ENCODE results near the gene SBF1.
A peak's percentile ranks its signal among the peaks of the same experiment; 100 is the strongest.

Gene SBF1

DNA sequence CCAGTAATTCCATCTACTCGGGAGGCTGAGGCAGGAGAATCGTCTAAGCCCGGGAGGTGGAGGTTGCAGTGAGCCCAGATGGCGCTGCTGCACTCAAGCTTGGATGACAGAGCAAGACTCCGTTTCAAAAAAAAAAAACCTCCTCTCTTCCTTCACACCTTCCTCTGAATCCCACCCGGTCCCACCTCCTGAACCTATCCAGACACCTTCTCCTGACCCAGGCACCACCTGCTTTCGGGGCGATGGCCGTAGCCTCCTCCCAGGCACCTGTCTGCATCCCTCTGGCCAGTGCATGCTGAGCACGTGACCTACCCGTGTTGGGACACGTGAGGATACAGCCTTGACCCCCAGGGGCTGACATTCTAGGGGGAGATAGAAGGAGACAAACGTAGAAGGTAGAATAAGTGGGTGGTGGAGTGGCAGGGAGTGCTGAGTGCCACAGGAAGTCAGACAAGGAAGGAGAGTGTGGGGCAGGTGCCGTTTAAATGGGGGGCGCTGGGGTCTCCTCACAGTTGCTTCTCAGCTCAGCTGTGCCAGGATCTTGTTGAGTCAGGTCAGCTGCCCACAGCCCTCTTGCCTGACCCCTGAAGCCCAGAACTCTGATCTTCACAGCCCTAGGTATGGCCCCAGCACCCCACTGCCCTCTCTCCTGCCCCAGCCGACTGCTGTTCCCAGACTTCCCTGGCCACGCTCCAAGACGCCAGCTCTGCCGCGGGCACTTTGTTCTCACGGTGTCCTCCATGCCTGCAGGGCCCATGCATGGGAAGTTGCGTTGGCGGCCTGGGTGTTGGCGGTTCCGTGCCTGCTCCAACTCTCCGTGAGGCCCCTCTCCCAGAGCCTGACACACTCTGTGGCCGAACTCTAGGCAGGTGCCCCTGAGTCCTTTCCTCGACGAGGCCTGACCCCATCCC lies 10.6 kb upstream of the SBF1 start:
- DNase-seq, result no peak

DNA sequence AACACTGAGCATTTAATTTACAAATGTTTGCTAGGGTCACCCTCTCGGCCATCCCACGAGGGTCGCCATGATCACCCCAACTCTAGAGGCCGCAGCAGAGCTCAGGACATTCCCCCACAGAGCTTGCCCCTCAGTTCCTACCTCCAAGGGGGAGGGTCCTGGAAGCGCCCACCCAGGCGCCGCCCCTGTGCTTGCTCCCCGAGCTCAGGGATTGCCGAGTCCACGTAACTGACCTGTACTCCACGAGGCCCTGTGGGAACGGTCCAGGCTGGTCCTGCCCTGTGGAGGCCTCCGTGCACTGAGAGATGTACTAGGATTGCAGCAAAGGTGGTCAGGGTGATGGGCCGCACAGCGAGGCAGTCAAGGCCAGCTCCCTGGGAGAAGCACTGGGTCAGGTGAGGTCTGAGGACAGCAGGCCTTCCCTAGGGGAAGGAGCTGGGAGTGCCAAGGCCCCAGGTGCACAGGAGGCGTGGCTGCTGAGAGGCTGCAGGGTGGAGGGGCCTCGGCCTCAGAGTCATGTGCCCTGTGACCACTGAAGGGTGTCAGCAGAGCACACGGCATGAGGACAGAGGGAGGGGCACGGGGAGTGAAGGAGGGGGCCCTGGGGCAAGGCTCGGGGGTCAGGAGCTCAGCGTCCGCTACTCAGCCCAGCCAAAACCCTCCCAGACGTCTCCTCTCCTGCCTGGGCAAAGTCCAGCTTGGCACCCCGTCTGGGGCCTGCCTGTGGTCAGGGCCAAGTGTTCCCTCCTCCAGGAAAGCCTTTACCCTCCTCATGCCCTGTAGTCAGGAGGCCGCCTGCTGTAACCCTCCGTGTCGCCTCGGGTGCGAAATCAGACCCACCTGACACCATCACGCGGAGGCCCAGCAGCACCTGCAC lies 9.4 kb upstream of the SBF1 start:
- DNase-seq, result no peak

DNA sequence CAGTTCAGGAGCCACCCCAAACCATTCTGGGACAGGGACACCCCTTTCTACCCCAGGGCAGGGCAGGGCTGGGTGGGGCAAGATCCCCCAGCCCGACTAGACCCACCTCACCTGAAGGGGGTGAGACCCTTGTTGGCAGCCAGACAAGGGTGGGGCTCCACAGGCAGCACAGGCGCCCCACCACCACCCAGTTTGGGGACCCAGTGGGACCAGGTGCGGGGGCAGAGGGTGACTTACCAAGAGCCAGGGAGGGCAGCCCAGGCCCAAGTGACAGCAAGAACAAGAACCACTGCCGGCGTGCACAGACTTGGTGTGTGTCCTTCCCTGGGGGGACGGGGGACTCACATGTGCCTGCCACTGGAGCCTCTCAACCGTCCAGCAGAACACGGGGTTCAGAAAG lies 8.7 kb upstream of the SBF1 start:
- no peak for DNase-seq

DNA sequence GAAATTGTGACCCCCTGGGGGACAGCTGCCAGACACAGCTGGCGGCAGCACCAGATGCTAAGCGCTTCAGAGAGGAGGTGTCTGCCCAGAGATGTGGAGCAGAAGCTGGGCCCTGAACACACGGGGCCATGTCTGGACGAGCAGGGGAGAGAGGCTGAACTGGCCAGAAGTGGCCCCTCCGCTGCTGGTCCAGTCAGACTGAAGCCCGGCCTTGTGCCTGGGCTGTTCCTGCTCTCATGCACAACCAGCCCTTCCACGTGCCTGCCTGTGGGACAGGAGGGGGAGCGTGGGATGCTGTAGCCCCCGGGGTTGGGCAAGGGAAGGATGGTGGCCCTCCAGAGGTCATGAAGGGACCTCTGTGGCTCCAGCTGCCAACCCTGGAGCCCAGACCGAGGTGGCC lies 8.3 kb upstream of the SBF1 start:
- no peak for DNase-seq

DNA sequence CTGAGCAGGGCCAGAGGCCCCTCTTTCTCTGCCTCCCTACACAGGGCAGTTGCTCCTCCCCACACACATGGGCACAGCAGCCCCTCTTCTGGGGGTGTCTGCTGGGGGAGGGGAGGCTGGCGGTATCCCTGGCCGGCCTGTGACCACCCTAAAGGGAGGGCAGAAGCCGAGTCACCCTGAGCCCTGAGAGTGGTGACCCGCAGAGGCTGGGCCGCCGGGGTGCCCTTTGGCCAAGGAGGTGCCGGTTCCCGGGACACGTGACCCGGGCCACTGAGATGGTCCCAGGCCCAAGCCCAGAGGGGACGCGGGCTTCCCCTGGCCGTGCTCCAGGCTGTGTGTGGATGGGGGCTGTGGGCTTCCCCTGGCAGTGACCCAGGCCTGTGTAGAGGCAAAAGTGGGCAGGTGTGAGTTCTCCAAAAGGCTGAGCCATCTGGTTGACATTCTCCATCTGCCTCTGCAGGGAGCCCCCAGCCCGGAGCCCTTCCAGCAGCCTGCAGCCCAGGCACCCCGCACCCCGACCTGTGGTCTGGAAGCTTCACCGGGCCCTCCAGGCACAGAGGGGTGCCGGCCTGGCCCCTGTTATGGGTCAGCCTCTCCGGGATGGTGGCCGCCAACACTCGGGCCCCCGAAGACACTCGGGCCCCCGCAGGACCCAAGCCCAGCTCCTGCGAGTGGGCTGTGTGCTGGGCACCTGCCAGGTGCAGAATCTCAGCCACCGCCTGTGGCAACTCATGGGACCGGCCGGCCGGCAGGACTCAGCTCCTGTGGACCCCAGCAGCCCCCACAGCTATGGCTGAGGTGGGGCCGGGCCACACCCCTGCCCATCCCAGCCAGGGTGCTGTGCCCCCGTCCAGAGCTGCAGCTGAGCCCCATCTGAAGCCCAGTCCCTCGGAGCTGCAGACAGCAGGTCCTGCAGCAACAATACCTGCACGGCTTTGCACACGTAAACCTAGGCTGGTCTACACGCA lies 7.6 kb upstream of the SBF1 start:
- DNase-seq, result no peak

DNA sequence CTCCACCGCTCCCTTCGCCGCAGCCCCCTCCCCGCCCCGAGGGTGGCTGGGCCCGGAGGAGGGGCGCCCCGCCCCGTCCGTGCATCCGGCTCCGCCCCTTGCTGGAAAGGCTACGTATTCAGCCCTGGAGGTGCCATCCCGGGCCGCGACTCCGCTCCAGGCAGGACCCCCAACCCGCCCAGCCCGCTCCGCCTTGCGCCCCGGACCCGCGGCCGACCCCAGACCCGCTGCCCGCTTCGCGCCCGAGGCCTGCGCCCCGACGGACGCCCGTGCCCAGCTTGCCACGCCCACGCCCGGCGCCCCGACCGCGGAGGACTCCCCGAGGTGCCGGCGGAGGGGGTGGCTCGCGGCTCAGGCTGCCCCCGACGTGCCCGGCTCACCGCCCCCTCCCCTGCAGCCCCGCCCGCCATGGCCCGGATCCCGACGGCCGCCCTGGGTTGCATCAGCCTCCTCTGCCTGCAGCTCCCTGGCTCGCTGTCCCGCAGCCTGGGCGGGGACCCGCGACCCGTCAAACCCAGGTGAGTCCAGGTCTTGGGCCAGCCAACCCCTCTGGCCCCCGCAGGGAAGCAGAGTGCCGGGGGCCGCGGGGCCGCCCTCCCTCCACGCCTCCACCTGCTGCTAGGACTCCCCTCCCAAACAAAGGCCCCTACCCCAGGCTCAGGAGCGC lies 6.7 kb upstream of the SBF1 start, which contains the start of gene ADM2:
Gene ADM2, plus strand, starts transcription at position 104 of the 667 bp plus-strand sequence. Its CDS starts 305 bp downstream, at position 409.
- DNase-seq, result no peak

DNA sequence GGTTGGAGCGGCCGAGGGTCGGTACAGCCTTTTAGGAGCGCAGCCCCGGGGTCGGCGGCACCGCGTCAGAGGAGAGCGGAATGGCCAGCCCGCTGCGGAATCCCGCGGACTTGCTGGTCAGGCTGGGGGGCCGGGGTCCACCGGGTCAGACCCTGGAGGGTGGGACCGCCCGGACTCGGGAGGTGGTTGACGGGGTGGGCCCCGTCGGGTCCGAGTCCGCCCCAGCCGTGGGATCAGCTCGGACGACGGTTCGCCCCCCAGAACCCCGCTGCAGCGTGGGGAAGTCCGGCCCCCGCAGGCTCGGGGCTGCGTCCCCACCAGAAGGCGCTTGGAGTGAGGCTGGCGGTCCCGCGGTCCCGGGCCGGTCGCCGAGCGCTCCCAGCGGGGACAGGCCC lies 6.2 kb upstream of the SBF1 start:
- DNase-seq, result no peak

DNA sequence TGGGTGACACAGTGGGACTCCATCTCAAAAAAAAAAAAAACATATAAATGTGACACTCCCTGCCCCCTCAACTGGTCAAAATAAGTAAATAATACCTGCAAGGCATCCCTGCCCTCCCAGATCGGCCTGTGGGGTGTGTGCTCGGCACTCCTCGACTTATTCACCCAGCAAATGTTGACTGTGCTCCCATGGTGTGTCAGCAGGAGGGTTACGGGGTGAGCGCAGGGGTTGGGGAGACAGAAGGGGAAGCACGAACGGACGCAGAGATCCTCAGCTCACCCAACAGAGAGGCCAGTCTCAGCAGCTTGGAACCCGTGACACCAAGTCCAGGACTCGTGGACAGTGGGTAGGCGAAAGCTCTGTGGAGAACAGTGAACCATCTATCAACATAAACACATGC lies 4.9 kb upstream of the SBF1 start:
- DNase-seq, result peak in 1 of 2 donors; percentile 30

DNA sequence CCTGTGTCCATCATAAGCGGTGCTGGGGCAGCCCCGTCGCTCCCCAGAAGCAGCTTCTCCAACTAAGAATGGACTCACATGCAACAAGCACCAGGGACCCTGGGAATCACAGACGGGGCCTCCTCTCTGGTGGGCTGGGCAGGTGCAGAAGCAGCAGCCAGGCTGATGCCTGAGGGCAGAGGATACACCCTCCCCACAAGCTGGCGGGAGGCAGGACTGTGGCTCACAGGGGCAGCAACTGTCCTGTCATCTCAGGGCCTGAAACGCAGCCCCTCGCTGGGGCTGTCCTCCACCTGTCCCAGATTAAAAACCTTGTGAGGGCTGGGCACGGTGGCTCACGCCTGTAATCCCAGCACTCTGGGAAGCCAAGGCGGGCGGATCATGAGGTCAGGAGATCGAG lies 3.1 kb upstream of the SBF1 start:
- DNase-seq, result no peak

DNA sequence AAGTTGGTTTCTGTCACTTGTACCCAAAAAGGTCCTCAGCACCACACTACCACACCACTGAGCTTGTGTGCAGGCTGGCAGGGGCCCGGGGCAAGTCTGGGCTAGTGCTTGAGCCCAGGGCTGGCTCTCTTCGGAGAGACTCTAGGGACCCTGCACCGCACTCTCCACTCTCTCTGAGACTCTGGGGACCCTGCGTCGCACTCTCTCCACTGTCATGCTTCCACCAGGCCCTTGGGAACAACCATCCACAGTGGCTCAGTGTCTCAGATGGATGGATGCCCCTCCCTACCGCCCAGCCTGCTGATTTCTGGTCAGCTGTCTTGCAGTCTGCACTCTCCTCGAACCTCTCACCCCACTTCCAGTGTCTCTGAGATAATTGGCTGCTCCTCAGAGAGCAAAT lies 2.0 kb upstream of the SBF1 start:
- DNase-seq, result no peak

DNA sequence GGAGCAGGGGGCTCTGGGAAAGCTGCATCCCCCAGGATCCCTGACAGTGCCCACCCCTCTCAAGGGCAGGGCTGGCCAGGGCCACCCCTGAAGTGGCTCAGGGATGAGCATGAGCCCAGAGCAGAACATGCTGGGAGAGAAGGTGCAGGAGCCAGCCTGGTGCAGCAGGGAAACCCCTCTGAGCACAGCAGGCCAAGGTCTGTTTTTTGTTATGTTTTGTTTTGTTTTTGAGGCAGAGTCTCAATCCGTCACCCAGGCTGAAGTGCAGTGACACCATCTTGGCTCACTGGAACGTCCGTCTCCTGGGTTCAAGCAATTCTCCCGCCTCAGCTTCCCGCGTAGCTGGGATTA lies 792 bp upstream of the SBF1 start:
- DNase-seq, result no peak

DNA sequence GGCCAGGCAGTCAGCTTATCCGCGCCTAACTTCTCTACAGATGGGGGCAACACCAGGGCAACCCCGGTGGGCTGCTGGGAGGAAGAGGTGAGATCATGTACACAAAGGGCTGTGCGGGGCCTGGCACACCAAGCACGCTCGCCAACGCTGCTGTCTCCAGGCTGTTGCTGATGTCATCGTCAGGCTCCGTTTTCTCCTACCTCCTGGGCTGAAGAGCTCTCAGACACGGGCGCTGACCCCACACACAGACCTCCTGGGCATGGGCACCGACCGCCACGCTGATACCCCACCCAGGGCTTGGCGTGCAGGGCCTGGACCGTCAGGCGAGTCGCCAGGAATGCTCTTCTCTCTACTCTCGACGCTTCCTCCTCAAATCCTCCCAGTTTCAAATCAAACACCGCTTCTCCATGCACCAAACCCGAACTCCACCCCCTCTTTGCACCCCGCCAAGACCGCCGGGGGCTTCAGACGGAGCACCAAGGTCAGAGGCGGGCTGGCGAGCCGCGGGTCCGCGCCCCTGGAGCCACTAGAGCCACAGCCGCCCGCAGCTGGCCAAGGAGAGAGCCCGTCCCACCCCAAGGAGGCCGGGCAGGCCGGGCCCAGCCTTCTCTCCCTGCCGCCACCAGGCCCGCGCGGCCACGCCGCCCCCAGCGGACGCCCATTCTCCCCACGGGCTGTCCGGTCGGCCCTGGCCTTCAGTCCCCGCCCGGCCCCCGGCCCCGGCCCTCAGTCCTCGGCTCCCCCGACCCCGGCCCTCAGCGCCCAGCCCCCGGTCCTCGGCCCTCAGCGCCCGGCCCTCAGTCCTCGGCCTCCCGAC lies 772 bp downstream of the SBF1 start:
- peak in 1 of 2 donors; percentile 37 for DNase-seq

DNA sequence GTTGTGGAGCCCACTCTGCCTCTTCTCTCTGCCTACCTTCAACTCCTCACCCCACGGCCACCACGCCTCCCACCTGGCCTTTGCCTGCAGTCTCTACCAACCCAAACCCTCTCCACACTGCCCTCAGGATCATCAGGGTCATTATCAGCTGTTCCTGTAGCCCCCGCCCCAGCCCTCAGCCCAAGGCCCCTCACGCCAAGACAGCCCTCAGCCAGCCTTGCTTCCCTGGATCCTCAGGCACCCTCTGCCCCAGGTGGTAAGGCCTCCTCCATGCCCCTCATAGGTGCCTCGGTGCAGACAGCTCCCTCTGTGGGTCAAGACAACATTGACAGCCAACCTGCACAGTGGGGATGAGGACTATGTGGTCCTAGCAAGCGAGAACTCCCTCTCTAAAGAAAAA lies 1.7 kb downstream of the SBF1 start:
- no peak for DNase-seq

DNA sequence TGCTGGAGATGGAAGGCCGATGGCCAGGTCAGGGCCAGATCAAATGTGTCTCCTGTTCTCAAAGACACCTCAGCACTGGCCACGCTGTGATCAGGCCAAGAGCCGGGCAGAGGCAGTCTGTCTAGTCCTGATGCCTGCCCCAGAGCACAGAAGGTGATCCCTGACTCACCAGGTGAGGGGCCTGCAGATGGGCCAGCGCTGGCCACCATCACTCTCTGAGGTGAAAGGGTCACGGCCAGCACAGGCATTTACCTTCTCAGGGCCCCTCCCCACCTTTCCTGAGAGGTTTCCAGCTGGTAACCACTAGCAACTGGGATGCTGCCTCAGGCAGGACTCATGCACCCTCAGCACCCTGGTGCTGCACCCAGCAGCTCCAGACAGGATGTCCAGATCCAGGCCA lies 2.9 kb downstream of the SBF1 start:
- DNase-seq, result no peak

DNA sequence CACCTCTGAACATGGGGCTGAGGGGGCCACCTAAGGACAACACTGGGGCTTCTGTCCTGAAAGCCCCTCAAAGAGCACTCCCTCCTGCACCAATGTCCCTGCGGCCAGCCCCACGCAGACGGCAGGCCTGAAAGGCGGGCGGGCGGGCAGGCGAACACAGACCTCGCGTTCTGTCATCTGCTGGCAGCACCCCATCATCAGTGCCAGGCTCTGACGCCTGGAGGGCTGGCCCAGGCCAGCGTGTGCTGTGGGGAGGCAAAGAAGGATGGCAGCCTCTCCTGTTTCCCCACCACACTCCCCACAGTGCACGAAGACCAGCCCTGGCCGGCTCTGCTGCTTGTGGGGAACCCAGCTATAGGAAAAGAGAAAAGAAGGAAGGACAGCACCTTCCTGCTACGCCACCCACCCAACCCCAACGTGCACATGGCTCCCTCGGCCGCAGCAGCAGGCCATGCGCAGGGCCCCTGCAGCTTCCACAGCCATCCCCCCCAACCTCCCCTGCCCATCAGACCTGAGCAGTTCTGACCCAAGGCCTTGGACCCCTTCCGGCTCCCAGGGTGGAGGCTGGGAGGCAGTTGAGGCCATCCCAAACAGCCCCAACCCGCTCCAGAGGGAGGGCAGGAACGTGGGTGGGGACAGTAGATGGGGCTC lies 3.5 kb downstream of the SBF1 start:
- no peak for DNase-seq

DNA sequence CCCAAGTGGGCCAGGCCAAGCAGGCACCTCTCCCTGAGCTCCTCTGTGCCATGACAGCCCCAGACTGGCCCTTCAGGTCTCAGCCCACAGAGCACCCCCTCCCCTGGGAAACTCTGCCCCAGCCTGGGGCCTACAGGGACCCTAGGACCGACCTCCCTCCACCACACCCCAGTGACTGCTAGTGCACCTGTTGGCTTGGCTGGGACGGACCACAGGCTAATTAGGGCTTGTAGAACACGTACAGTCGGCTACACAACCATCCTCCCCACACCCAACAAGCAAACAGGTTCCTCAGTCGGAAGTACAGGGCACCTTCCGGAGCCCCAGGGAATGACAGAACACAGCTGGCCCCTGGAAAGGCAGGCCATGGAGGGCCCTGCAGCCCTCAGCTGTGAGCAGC lies 4.3 kb downstream of the SBF1 start:
- DNase-seq, result no peak

DNA sequence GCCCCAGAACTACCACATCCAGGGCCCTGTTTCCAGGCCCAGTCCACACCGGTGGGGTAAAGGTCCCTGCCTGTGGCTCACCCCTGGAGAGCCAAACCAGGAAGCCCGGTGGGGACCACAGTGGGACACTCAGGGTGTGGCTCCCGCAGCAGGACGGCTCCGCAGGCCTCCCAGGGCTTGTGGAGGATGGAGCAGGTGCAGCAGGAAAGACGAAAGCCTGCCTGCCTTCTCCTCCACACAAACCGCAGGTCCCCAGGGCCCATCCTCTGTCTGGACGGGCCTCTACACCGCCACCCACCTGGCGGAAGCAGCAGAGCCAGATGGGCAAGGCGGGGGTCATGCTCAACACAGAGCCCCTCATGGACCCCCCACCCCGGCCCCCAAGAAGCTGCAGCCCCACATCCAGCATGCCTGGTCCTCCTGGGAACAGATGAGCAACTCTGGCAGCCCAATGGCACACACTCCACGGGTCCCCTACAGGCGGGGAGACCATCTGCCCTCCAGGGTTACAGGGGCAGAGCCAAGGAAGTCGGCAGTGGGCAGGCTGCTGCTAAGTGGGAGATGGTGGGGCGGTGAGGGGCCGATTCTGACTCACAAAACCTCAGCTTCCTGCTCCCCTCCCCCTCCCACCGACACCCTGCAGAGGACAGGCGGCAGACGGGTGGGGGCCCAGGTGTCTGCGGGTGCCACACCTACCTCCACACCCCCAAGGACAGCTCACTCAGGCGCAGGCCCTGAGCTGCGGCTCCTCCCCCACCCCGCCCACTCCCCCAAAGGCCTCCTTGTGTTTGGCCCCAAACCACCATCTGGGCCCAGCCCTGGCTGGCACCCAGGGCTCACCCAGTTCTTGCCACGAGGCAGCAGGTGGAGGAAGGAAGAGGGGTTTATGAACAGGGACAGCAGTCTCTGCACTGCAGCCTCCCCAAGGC lies 5.2 kb downstream of the SBF1 start:
- no peak for DNase-seq

DNA sequence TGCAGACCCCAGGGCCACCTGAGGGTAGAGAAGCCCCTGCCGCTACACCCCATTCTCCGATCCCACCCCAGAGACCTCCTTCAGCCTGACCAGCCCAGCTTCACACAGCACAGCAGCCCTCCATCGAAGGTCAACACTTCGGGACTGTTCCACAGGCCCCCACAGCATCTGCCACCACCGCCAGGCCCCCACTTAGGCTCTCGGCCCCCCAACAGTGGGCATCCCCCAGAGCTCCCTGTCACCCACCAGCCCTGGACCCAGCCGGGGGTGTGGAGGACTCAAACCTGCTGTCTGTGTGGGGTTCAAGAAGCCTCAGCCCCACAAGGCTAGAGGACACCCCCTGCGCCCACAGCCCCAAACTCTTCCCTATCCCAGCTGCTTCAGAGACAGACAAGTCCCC lies 6.2 kb downstream of the SBF1 start:
- DNase-seq, result no peak

DNA sequence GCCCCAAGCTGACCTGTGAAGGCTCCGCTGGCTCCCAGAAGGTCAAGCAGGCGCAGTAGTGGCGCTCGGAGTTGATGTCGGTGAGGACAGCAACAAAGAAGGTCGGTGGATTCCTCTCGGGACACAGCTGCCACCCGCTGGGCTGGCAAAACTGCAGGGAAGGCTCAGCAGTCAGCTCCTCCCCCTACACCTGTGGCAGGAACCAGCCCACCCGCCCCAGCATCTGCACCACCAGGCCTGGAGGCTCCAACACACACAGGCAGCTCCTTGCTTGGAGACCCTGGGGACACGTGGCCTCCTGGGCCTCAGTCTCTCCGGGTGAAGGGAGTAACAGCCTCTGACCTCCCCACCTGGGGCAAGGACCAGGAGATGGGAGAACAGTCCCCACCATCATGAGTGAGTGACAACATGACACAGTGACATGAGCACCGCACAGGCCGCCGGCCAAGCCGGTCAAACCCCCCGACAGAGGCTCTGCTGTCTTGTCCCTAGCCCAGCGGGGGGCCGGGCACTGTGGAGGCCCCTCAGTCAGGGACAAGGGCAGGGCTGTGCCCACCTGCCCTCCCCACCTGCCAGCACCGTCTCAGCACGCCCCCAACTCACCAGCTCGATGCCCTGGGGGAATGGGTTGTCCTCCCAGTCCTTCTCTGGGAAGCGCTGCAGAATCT lies 6.9 kb downstream of the SBF1 start:
- DNase-seq, result no peak
